Frontal cortex (tissue), 4 donors: Measurements from ENCODE around the gene GABBR1. TPM values are rescaled to one million over a fixed set of nuclear protein-coding genes. Genes with fewer than 3 reads are reported as not detected.

Experiments
- DNase-seq, 2 donors: peaks; one replicate each; pipeline ENCODE4 v3.0.0; 2012; ENCODE audit warnings: low spot score in 2 of 2
- FAIRE-seq: peaks from 2 replicates; lab custom pipeline; 2012; peaks lifted over from hg19 to GRCh38; lab: Jason Lieb, UNC
- small RNA-seq: library from RNA; depleted of rRNA; stranded (forward); fragments of <200 nt; gene quantifications from one replicate; pipeline ENCODE3, GENCODE V24; 2014
- total RNA-seq: library from RNA; depleted of rRNA; stranded (reverse); fragments of >200 nt; gene quantifications from one replicate; pipeline ENCODE4 v1.2.3, GENCODE V29; 2014
- donor health status: control.
- donor health status: control.
- donor health status: control.

The GABBR1 gene
- total RNA-seq, 1 donor from 2014 or later, result 72.2 TPM

- no peak for DNase-seq
- no peak for FAIRE-seq
Measured at GRCh38 chr6:29510746-29511300, 122.2 kb downstream of the GABBR1 start.

GRCh38 chr6:29510202-29510601, 122.8 kb downstream of the GABBR1 start:
- DNase-seq, result no peak
- no peak for FAIRE-seq

Small RNAs within 50 kb of the gene (small RNA-seq; reads per million reads assigned to genes)
- gene SNORD32B (0.64 reads per million, percentile 49 among the genes with 10 or more reads in this experiment), gene SUMO2P1 (0.13 reads per million), gene TMEM183AP1 (not detected)

Other genes with a start within 250 kb of the GABBR1 start
- gene OR12D2, start 237.6 kb downstream of the GABBR1 start, total RNA-seq, result not detected
- not detected for gene OR12D1, start 218.3 kb downstream of the GABBR1 start, total RNA-seq
- gene OR10C1, start 193.9 kb downstream of the GABBR1 start, total RNA-seq, result not detected
- not detected for gene OR11A1, start 176.1 kb downstream of the GABBR1 start, total RNA-seq
- gene OR2H1, start 176.0 kb downstream of the GABBR1 start, total RNA-seq, result under 0.01 TPM
- gene MAS1L, start 145.2 kb downstream of the GABBR1 start, total RNA-seq, result not detected
- gene UBD, start 73.5 kb downstream of the GABBR1 start, total RNA-seq, result not detected
- gene OR2H2, start 48.1 kb downstream of the GABBR1 start, total RNA-seq, result not detected
- gene MOG, start 23.9 kb upstream of the GABBR1 start, total RNA-seq, result under 0.01 TPM
- gene ZFP57, start 48.0 kb upstream of the GABBR1 start, total RNA-seq, result not detected
- gene HLA-F, start 90.3 kb upstream of the GABBR1 start, total RNA-seq, result 0.82 TPM
- gene HLA-G, start 194.6 kb upstream of the GABBR1 start, total RNA-seq, result not detected